Measurements from ENCODE around the gene POLDIP2.
A peak's percentile ranks its signal among the peaks of the same experiment; 100 is the strongest.

Gene POLDIP2

DNA sequence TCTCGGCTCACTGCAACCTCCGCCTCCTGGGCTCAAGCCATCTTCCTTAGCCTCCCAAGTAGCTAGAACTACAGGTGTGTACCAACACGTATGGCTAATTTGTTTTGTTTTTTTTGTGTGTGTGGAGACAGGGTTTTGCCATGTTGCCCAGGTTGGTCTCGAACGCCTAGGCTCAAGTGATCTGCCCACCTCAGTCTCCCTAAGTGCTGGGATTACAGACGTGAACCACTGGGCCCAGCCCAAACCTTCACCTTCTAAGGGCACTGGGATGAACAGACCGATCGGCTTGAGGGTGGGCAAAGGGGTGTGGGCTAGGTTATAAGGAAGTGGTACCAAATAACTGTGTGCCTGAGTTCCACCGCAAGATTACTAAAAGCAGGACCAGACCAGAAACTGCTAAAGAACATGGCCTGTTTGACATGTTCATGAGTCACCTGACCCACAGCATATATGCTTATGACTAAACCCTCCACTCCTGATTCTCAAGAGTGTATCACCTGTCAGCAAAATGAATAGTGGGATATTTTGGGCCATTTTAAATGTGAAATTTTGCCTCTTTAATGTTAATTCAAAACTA is 30.2 kb downstream of the POLDIP2 start:
- no peaks in the 10 kb centered on the region for H3K27me3 ChIP-seq (replicated peaks; ENCODE audit: control insufficient read depth, insufficient read depth, low read length, poor library complexity, severe bottlenecking)
- no peak overlapping the region for H3K27ac ChIP-seq (ENCODE audit: insufficient read depth, low read length, poor library complexity, severe bottlenecking)
- no peaks in the 10 kb centered on the region for H3K9me3 ChIP-seq (ENCODE audit: control insufficient read depth, low read length)
- peaks cover 28% of the 10 kb centered on the region for H3K36me3 ChIP-seq (ENCODE audit: control insufficient read depth, insufficient read depth, low read length)
- no peak for DNase-seq
- H3K4me1 ChIP-seq (ENCODE audit: control insufficient read depth, insufficient read depth, low read length, poor library complexity, severe bottlenecking), result no peaks in the 10 kb centered on the region
- no peak overlapping the region for H3K4me3 ChIP-seq (ENCODE audit: insufficient read depth, low read depth, low read length, poor library complexity, severe bottlenecking)

DNA sequence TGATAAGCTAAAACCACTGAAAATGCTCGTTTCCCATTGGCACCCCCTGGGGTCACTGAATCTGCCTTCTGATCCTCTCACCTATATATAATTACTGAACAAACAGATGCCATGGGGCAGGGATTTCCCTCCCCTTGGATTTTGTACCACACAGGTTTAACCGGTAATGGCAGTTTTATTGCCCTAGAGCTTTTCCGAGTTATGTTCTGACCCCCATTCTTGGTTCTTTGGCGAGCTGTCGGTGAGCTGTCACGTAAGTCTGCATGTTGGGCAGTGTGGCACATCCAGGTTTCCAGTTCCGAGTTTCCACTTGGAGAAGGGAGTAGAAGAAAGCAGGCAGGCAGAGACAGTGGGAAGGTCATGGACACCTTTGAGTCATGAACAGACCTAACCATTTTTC is 31.2 kb downstream of the POLDIP2 start:
- Histone ChIP-seq H3K4me3 (ENCODE audit: insufficient read depth, low read depth, low read length, poor library complexity, severe bottlenecking) (no peak overlapping the region), H3K36me3 (ENCODE audit: control insufficient read depth, insufficient read depth, low read length) (peaks cover 22% of the 10 kb centered on the region), H3K4me1 (ENCODE audit: control insufficient read depth, insufficient read depth, low read length, poor library complexity, severe bottlenecking) (no peaks in the 10 kb centered on the region), H3K9me3 (ENCODE audit: control insufficient read depth, low read length) (no peaks in the 10 kb centered on the region), H3K27ac (ENCODE audit: insufficient read depth, low read length, poor library complexity, severe bottlenecking) (no peak overlapping the region), H3K27me3 (replicated peaks; ENCODE audit: control insufficient read depth, insufficient read depth, low read length, poor library complexity, severe bottlenecking) (no peaks in the 10 kb centered on the region)
- no peak for DNase-seq

DNA sequence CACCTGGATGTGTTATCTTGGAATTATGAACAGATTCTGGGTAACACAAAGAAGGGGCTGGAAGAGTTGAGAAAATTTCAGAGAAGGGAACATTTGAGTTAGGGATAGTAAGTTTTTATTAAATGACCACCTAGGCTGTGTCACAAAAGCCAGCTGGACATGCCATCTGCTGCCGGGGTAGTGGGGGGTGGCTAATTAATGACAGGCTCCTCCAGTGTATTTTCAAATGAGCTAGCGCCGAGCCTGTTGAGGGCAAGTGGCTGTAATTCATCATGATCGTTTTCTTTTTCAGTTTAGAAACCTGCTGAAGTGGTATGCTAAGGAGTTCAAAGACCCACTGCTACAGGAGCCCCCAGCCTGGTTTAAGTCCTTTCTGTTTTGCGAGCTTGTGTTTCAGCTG is 32.1 kb downstream of the POLDIP2 start:
- peaks cover 19% of the 10 kb centered on the region for H3K36me3 ChIP-seq (ENCODE audit: control insufficient read depth, insufficient read depth, low read length)
- no peaks in the 10 kb centered on the region for H3K27me3 ChIP-seq (replicated peaks; ENCODE audit: control insufficient read depth, insufficient read depth, low read length, poor library complexity, severe bottlenecking)
- no peak for DNase-seq
- H3K4me1 ChIP-seq (ENCODE audit: control insufficient read depth, insufficient read depth, low read length, poor library complexity, severe bottlenecking), result no peaks in the 10 kb centered on the region
- H3K27ac ChIP-seq (ENCODE audit: insufficient read depth, low read length, poor library complexity, severe bottlenecking), result no peak overlapping the region
- no peak overlapping the region for H3K4me3 ChIP-seq (ENCODE audit: insufficient read depth, low read depth, low read length, poor library complexity, severe bottlenecking)
- H3K9me3 ChIP-seq (ENCODE audit: control insufficient read depth, low read length), result no peaks in the 10 kb centered on the region

DNA sequence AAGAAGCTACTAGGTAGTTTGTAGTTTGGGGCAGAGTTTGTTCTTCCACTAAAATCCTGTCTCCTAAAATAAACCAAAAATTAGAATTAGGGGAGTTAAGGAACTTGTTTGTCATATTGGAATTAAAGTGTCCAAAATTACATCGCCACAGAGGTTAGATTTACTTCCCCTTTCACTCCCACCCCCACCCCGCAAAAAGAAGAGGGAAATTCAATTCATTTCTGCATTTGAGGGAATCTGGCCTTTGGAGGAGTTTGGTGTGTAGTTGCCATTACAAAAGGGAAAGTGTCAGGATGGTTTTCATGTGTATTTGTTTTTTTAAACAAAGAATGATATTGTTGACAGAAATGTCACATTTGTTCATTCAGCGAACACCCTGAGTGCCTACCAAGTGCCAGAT is 32.5 kb downstream of the POLDIP2 start:
- no peak overlapping the region for H3K27ac ChIP-seq (ENCODE audit: insufficient read depth, low read length, poor library complexity, severe bottlenecking)
- no peaks in the 10 kb centered on the region for H3K27me3 ChIP-seq (replicated peaks; ENCODE audit: control insufficient read depth, insufficient read depth, low read length, poor library complexity, severe bottlenecking)
- no peak for DNase-seq
- no peaks in the 10 kb centered on the region for H3K9me3 ChIP-seq (ENCODE audit: control insufficient read depth, low read length)
- no peak overlapping the region for H3K4me3 ChIP-seq (ENCODE audit: insufficient read depth, low read depth, low read length, poor library complexity, severe bottlenecking)
- peaks cover 4% of the 10 kb centered on the region for H3K4me1 ChIP-seq (ENCODE audit: control insufficient read depth, insufficient read depth, low read length, poor library complexity, severe bottlenecking)
- H3K36me3 ChIP-seq (ENCODE audit: control insufficient read depth, insufficient read depth, low read length), result peaks cover 19% of the 10 kb centered on the region

DNA sequence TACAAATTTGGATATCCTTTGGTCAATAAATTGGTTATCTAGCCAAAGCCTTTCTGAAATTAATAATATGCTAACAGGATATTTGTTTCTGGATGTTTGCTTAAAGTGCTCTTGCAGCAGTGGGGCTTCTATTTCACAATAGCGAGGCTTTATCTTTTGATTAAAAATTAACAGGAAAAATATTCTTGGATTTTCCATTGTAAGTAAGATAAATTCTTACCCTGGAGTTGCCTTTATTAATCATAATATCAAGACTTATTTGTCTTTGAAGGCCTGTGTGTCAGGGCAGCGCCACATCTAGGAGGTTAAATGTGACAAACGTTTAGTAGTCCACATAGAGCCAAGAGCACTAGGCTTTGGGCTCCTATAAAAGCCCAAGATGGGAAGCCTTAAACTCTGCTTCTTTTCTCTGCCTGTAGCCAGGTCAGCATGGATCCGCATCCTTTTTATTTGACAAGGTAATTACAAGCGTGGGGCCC is 33.0 kb downstream of the POLDIP2 start:
- DNase-seq, result no peak
- no peak overlapping the region for H3K27ac ChIP-seq (ENCODE audit: insufficient read depth, low read length, poor library complexity, severe bottlenecking)
- H3K36me3 ChIP-seq (ENCODE audit: control insufficient read depth, insufficient read depth, low read length), result peaks cover 17% of the 10 kb centered on the region
- peaks cover 9% of the 10 kb centered on the region for H3K4me1 ChIP-seq (ENCODE audit: control insufficient read depth, insufficient read depth, low read length, poor library complexity, severe bottlenecking)
- H3K9me3 ChIP-seq (ENCODE audit: control insufficient read depth, low read length), result no peaks in the 10 kb centered on the region
- no peak overlapping the region for H3K4me3 ChIP-seq (ENCODE audit: insufficient read depth, low read depth, low read length, poor library complexity, severe bottlenecking)
- no peaks in the 10 kb centered on the region for H3K27me3 ChIP-seq (replicated peaks; ENCODE audit: control insufficient read depth, insufficient read depth, low read length, poor library complexity, severe bottlenecking)

DNA sequence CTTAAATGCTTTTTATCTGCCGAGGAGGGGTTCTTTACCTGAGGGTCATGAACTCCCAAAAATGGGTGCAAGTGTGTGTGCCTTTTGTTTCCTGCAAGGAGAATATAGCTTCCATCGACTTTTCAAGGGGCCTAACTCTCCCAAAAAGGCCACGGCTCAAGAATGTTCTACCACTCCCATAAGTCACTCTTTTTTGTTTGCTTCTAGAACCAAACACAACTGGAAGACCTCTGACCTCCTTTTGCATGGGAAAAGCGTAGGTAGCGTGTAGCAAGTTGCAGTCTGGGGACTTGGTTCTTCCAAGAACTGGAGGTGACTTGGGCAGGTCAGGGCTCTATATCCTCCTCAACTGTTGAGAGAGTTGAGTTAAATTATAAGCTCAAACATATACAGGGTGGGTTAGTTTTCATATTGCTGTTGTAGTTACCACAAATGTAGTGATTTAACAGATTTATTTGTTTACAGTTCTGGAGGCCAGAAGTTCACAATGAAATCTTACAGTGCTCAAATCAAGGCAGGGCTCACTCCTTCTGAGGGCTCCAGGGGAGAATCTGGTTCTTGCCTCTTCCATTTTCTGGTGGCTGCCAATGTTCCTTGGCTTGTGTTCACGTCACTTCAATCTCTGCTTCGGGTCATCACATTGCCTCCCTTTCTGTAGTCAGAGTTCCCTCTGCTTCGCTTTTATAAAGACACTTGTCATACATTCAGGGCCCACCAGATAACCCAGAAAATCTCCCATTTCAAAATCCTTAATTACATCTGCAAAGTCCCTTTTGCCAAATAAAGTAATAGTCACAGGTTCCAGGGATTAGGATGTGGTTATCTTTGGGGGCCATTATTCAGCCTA is 36.9 kb downstream of the POLDIP2 start:
- H3K9me3 ChIP-seq (ENCODE audit: control insufficient read depth, low read length), result no peaks in the 10 kb centered on the region
- DNase-seq, result no peak
- H3K4me3 ChIP-seq (ENCODE audit: insufficient read depth, low read depth, low read length, poor library complexity, severe bottlenecking), result no peak overlapping the region
- no peaks in the 10 kb centered on the region for H3K36me3 ChIP-seq (ENCODE audit: control insufficient read depth, insufficient read depth, low read length)
- H3K27ac ChIP-seq (ENCODE audit: insufficient read depth, low read length, poor library complexity, severe bottlenecking), result no peak overlapping the region
- H3K4me1 ChIP-seq (ENCODE audit: control insufficient read depth, insufficient read depth, low read length, poor library complexity, severe bottlenecking), result peaks cover 17% of the 10 kb centered on the region
- no peaks in the 10 kb centered on the region for H3K27me3 ChIP-seq (replicated peaks; ENCODE audit: control insufficient read depth, insufficient read depth, low read length, poor library complexity, severe bottlenecking)

DNA sequence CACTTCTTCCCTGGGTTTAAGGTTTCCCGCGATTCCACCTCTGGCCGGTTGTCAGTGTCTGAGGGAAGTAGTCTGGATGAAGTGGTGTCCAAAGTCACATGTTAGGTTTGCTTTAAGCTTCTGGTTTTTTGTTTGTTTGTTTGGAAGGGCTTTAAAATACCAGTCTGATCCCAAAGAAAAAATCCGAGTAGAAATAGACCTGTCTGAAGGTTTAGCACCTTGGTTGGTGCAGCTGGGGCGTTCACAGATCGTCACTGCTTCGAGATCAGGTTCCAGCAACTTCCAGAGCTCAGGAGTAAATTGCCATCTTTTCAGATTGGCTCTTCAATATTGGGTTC is 37.8 kb downstream of the POLDIP2 start:
- Histone ChIP-seq H3K27me3 (replicated peaks; ENCODE audit: control insufficient read depth, insufficient read depth, low read length, poor library complexity, severe bottlenecking) (no peaks in the 10 kb centered on the region), H3K4me1 (ENCODE audit: control insufficient read depth, insufficient read depth, low read length, poor library complexity, severe bottlenecking) (peaks cover 17% of the 10 kb centered on the region), H3K9me3 (ENCODE audit: control insufficient read depth, low read length) (no peaks in the 10 kb centered on the region), H3K4me3 (ENCODE audit: insufficient read depth, low read depth, low read length, poor library complexity, severe bottlenecking) (peak overlapping the region; percentile 62), H3K36me3 (ENCODE audit: control insufficient read depth, insufficient read depth, low read length) (no peaks in the 10 kb centered on the region), H3K27ac (ENCODE audit: insufficient read depth, low read length, poor library complexity, severe bottlenecking) (no peak overlapping the region)
- no peak for DNase-seq

DNA sequence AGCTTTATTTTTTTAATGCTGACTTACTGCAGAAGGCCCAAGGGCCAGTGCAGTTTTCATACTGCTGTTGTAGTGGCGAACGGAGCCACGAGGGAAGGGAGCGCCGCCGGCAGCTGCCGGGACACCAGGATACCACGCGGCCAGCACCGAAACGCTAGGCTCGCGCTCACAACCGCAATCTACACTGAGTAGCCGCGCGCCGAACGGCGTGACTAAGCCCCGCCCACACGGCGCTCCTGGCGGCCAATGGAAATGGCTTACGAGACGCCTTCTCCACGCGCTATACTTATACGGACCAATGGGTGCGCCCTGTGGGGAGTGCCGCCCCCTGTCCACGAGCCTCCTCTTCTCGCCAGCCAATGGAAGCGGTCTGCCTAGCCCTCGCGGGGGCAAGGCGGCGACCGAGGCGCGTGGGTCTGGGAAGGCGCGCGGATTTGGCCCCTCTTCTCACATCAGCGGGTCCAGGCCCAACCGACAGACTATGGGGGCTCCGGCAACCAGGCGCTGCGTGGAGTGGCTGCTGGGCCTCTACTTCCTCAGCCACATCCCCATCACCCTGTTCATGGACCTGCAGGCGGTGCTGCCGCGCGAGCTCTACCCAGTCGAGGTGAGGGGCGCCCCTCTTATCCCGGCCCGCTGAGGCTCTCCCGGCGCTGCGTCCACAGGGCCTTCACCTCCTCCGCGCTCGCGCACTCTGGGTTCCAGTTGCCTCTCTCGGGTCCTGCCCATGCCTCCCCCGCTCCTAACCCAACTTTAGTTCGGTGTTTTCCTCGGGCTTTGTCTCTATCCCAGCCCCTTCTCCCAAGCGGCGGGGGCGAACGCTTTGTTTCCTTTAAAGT is 38.3 kb downstream of the POLDIP2 start, which contains the start of gene TMEM97:
Gene TMEM97 (plus strand): TSS at position 442 of the 839 bp plus-strand sequence. CDS start 40 bp downstream, at position 482.
- no peaks in the 10 kb centered on the region for H3K27me3 ChIP-seq (replicated peaks; ENCODE audit: control insufficient read depth, insufficient read depth, low read length, poor library complexity, severe bottlenecking)
- H3K27ac ChIP-seq (ENCODE audit: insufficient read depth, low read length, poor library complexity, severe bottlenecking), result no peak within 1 kb of the TSS
- DNase-seq, result peak; percentile 89 to 92 (median 92)
- no peaks in the 10 kb centered on the region for H3K9me3 ChIP-seq (ENCODE audit: control insufficient read depth, low read length)
- H3K4me1 ChIP-seq (ENCODE audit: control insufficient read depth, insufficient read depth, low read length, poor library complexity, severe bottlenecking), result peaks cover 17% of the 10 kb centered on the region
- peak within 1 kb of the TSS; percentile 62 for H3K4me3 ChIP-seq (ENCODE audit: insufficient read depth, low read depth, low read length, poor library complexity, severe bottlenecking)
- H3K36me3 ChIP-seq (ENCODE audit: control insufficient read depth, insufficient read depth, low read length), result no peaks in the 10 kb centered on the region

DNA sequence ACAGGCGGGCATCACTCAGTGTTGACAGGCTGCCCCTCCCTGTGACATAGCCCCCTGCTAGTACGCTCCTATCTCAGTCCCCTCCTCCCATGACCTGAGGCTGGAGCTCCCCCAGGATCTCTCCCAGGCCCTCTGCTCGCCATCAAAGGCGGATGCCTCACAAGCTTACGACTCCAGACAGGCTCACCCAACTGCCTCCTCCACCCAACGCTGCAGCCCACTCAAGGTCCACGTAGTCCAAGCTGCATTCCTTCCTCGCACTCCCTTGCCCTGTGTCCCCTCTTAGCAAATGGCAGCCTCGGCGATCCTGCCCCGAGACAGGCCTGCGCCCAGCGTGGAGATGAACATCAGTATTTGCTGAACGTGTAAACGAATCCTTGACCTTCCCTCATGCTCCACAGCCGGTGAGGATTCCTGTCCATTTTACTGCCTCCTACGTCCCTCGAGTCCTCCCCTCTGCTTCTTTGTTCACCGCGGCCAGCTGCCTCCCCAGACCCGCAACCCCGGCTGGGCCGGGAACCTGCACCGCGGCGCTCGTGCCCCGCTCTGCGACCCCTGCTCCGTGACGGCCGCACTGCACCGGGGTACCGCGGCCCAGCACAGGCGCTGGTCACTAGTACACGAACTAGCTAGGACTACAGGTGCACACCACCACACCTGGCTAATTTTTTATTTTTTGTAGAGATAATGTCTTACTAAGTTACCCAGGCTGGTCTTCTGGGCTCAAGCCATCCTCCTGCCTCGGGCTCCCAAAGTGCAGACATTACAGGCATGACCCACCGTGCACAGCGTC is 39.2 kb downstream of the POLDIP2 start:
- Histone ChIP-seq H3K36me3 (ENCODE audit: control insufficient read depth, insufficient read depth, low read length) (no peaks in the 10 kb centered on the region), H3K4me3 (ENCODE audit: insufficient read depth, low read depth, low read length, poor library complexity, severe bottlenecking) (peak overlapping the region; percentile 62), H3K9me3 (ENCODE audit: control insufficient read depth, low read length) (no peaks in the 10 kb centered on the region), H3K27me3 (replicated peaks; ENCODE audit: control insufficient read depth, insufficient read depth, low read length, poor library complexity, severe bottlenecking) (no peaks in the 10 kb centered on the region), H3K4me1 (ENCODE audit: control insufficient read depth, insufficient read depth, low read length, poor library complexity, severe bottlenecking) (peaks cover 17% of the 10 kb centered on the region), H3K27ac (ENCODE audit: insufficient read depth, low read length, poor library complexity, severe bottlenecking) (no peak overlapping the region)
- no peak for DNase-seq

Measured in effector memory CD4-positive, alpha-beta T cell (primary cell).